Activated naive CD4-positive, alpha-beta T cell treated with anti-CD3 and anti-CD28 coated beads, Interleukin-2, amount 50 U/mL, for 16 hours (primary cell): Measurements from ENCODE around the gene TTLL10.

ENCODE experiments used
- DNase-seq: peaks from one replicate; pipeline ENCODE4 v3.0.0-alpha.2; 2020

Gene TTLL10

GRCh38 chr1:1239614-1240347, 66.1 kb downstream of the TTLL10 start:
- no peak for DNase-seq

- no peak for DNase-seq
Measured at GRCh38 chr1:1240348-1240732, 66.7 kb downstream of the TTLL10 start.

GRCh38 chr1:1240822-1241587, 67.3 kb downstream of the TTLL10 start:
- no peak for DNase-seq

GRCh38 chr1:1241588-1242219, 68.0 kb downstream of the TTLL10 start:
- DNase-seq: no peak

GRCh38 chr1:1242461-1243265, 69.0 kb downstream of the TTLL10 start:
- no peak for DNase-seq

GRCh38 chr1:1243266-1243660, 69.6 kb downstream of the TTLL10 start:
- no peak for DNase-seq

- no peak for DNase-seq
Measured at GRCh38 chr1:1243807-1244191, 70.1 kb downstream of the TTLL10 start.

- no peak for DNase-seq
Measured at GRCh38 chr1:1244192-1244811, 70.6 kb downstream of the TTLL10 start.

GRCh38 chr1:1245178-1245816, 71.6 kb downstream of the TTLL10 start:
- DNase-seq: no peak

- no peak for DNase-seq
Measured at GRCh38 chr1:1245817-1246576, 72.3 kb downstream of the TTLL10 start.

GRCh38 chr1:1246577-1247340, 73.1 kb downstream of the TTLL10 start, which contains the start of gene C1QTNF12:
TSS of gene C1QTNF12 (minus strand) at chr1:1246722. CDS start at chr1:1246690, 32 bp downstream.
- no peak for DNase-seq

GRCh38 chr1:1247341-1247913, 73.7 kb downstream of the TTLL10 start:
- DNase-seq: no peak
